ENCODE data around the gene CACFD1.

CACFD1 gene

DNA sequence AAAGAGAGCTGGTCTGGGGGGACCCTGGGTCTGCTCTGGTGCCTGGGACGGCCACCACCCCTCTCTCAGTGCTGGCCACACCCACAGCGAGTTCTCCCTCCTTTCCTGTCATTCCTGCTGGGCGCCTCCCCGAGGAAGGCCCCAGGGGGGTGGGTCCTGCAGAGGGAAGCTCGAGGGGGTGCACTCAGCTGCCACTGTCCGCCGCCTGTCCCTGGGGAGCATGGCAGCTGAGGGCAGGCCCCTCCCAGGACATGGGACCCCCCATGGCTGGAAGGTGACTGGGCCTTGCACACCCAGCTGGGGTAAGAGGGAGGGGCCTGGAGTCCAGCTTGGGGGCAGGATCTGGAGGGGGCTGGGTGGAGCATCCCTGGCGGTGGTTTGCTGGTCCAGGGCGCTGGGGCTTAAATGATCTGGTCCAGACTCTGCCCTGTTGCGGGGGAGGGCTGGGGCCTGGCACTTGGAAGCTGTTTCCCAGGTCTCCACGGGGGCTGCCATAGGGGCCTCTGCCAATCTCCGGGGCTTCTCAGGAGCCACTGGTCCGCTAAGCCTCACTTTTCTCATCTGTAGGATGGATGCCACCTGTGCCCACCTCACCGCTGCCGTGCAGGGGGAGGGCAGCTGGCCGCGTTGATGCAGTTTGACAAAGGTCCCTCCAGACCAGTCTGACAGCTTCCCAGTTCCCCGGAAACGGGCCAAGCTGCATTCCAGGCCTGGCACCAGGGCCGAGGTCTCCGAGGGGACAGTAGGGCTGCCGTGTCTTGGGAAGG, 25.1 kb downstream of the CACFD1 start:
- no peak for DNase-seq

DNA sequence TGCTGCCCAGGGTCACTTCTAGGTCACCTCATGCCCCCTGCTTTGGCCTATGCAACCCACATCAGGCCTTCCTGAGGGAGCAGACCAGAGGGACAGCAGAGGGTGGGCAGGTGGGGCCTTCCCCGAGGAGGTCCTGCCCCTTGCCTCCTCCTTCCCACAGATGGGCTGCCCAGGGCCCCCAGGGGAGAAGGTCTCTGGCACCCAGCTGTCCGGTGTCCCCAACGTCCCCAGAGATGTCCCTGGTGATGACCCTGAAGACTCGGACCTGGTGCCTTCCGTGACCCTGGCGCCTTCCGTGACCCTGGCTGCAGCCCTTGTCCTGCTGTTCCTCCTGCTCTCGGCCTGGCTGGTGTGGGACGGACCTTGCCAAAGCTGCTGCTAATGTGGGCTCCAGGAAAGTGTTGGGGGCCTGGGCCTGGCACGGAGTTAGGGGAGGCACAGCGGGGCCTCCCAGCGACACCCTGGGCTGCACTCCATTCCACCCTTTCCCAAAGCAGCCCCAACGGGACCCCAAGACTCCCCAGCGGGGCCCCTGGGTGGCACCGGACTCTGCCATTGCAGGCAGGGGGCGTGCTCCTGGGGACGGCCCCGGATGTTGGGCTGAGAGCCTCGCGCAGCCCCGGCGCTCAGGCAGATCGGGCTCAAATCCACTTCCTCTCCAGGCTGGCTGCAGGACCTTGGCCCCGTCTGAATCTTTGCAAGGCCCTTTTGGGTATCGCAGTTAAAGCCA, 25.9 kb downstream of the CACFD1 start:
- no peak for DNase-seq

- DNase-seq: no peak
These were observed 27.6 kb downstream of the CACFD1 start for GRCh38 chr9:133487331-133487725.

- DNase-seq: no peak
These were observed 29.0 kb downstream of the CACFD1 start for GRCh38 chr9:133488686-133489252.

- no peak for DNase-seq
These were observed 29.7 kb downstream of the CACFD1 start for GRCh38 chr9:133489253-133490190.

DNA sequence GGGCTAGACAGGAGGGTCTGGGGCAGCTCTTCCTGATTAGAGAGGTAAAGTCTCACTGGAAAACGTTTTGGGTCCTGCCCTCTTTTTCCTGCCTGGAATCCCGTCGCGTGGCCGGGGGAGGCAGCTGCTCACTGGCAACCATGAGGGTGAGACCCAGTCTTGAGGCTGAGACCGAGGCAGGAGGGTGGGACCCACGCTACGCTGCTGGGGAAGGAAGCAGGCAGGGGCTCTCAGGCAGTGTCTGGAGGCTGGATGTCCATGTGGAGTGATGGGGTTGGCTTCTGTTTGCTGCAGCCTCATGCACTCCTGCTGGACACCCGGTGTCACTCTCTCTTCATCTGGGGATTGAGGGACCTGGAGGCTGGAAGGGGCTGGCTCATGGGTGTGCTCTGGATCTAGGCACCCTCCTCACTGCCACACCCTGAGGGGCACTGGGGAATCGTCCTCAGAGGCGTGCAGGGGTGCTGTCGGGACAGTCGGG, 30.5 kb downstream of the CACFD1 start:
- DNase-seq: no peak

GRCh38 chr9:133490865-133491655, 31.3 kb downstream of the CACFD1 start:
- DNase-seq: no peak

DNA sequence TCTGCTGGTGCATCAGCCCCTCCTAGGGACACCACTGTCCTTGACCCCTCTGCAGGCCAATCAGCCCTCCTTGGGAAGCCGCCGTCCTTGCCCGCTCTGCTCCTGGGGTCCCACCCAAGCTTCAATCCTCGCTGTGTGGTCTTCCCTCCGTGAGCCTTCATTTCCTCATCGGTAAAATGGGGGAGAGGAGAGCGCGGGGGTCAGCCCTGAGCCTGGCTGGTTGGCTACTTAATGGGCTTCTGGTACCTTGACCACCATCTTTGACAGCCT, 31.8 kb downstream of the CACFD1 start:
- DNase-seq: no peak

DNA sequence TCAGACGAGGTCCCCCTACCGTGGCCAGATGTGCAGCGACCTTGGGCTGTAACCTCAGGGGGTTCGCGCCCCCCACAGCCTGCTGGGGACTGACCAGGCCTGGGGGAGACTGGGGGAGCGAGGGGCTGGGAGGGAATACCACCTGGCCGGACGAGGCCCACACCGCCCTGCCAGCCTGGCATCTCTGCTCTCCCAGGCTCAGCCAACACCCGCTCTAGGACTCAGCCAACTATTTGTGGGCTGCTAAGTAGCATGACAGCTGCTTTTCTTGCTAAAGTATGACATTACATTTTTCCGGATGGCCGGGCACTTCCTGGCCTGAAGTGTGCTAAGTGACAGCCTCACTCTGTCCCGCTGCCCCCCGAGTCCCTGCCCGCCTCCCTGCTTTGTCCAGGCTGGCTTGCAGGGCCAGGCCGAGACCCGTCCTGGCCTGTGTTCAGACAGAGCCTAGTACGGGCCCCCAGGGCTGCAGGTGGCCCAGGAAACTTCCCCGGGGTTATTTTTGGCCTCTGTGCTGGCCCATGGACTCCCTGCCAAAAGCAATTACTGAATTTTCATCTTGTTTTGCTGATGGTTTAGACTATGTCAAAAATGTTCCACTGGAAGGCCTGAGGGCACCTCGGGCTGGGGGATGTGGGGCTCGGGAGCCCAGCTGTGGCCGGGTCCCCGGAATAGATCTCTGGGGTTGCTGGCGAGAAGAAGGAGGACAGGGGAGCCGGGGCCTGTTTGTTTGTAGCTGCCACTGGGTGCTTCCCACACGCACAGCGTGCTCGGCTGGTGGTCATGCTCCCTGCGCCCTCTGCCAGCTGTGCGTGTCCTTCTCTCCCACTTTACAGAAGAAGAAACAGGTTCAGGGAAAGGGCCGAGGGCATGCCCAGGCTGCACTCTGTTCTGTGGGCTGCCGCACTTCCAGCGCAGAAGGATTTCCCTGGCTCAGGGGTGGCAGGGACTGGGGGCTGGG, 32.6 kb downstream of the CACFD1 start:
- no peak for DNase-seq

DNA sequence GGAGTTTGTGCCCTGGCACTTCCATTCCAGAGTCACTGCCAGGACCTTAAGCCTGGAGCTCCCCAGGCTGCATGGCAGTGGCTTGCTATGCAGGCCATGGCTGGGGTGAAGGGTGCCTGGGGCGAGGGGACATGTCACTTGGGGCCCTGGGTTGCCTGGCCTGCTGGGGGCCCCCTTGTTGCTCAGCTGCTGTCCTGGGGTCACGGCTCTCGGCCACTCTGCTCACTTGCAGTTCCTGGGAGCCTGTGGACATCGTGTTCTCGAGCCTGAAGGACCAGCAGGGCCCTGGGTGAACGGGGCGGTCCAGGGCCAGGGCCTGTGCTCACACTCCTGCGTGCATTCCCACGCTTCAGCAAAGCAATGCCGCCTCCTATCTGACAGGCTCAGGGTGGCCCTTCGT, 33.6 kb downstream of the CACFD1 start:
- no peak for DNase-seq

DNA sequence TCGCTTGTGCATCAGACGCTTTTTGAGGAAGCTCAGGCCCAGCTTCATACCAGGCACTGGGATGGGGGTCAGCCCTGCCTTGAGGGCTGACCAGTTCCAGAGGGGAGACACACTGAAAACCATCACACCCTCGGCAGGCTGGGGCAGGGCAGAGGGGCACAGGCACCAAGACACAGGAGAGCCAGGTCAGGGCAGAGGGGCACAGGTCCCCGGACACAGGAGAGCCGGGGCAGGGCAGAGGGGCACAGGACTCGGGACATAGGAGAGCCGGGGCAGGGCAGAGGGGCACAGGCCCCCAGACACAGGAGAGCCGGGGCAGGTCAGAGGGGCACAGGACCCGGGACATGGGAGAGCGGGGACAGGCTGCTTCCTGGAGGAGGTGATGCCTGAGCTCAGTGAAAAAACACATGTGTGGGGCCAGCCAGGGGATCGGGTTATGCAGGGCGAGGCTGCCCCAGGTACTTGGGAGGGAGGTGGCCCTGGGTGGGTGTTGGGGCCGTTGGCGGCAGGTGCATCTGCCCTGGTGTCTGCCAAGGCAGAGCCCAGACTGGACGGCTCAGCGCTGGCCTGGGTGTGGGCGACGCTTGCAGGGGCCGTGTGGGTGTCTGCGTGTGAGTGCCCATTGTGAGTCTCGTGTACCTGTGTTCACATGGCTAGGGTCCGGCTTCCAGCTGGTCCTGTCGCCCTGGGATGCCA, 34.2 kb downstream of the CACFD1 start:
- no peak for DNase-seq

- no peak for DNase-seq
These were observed 35.0 kb downstream of the CACFD1 start for GRCh38 chr9:133494636-133495326.

GRCh38 chr9:133495327-133496293, 35.8 kb downstream of the CACFD1 start:
- no peak for DNase-seq

- DNase-seq: no peak
These were observed 37.4 kb downstream of the CACFD1 start for GRCh38 chr9:133496861-133497842.

DNA sequence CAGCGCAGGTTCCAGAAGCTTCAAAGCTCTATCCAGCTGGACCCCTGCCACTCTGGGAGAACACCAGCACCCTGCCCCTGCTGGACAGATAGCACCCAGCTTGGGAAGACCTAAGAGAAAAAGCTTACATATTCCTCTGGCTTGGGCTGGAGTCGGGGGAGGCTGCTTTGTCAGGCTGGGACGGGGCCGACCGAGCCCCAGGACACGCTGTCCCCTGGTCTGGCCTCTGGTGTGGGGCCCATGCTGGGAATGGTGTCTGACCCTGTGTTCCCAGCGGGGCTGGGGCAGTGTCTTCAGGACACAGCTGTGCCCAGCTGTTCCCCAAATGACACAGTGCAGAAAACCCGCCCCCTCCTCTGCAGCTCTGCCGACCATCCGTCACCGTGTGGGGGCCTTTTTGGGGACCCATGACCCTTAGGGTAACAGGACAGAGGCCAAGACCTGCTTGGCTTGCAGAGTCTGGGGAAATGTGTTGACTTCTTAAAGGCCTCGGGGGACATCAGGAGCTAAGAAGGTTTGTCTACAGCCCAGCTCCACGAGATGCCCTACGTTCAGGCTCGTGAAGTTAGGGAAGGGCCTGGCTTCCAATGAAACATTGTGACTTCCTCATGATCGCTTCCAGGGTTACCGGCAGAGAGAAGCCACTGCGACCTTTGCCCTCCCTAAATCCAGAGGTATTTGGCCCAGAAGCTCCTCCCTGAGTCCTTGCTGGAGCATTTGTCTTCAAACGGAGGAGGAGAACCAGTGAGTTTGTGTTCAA, 39.5 kb downstream of the CACFD1 start:
- no peak for DNase-seq

- no peak for DNase-seq
These were observed 40.1 kb downstream of the CACFD1 start for GRCh38 chr9:133499892-133500270.

All from CD4-positive, alpha-beta T cell treated with Interleukin-4 for 1 hour (primary cell).